Activated CD8-positive, alpha-beta T cell treated with anti-CD3 and anti-CD28 coated beads for 36 hours (primary cell): Measurements from ENCODE around the gene AKAP13. TPM values are rescaled to one million over a fixed set of nuclear protein-coding genes. Genes with fewer than 3 reads are reported as not detected.

Experiments used
- ATAC-seq: fragments of 200-7000 bp; cut with Tn5 transposase; one replicate; pipeline ENCODE4 v1.10.0; 2021; ENCODE audit warnings: mild to moderate bottlenecking, moderate library complexity
- CTCF ChIA-PET: fragments of 350-600 bp; sonication (Branson Sonifier 250); formaldehyde crosslinking; loops from one replicate; lab custom pipeline; 2021; ENCODE audit warnings: antibody characterized with exemption; lab: Charles Lee
- POLR2A ChIA-PET: fragments of 350-600 bp; sonication (Branson Sonifier 250); formaldehyde crosslinking; loops from one replicate; lab custom pipeline; 2021; ENCODE audit warnings: antibody characterized with exemption; lab: Charles Lee
- DNase-seq: peaks from one replicate; pipeline ENCODE4 v3.0.0-alpha.2; 2020
- H3K27ac Mint-ChIP-seq: one replicate; pipeline ENCODE4 v1.8.0; 2021; ENCODE audit warnings: mild to moderate bottlenecking, mixed read lengths
- H3K27me3 Mint-ChIP-seq: one replicate; pipeline ENCODE4 v1.8.0; 2021; ENCODE audit warnings: mixed read lengths
- H3K36me3 Mint-ChIP-seq: one replicate; pipeline ENCODE4 v1.8.0; 2021; ENCODE audit warnings: low read depth, mixed read lengths
- H3K4me1 Mint-ChIP-seq: one replicate; pipeline ENCODE4 v1.8.0; 2021; ENCODE audit warnings: low read depth, mixed read lengths
- H3K4me3 Mint-ChIP-seq: one replicate; pipeline ENCODE4 v1.8.0; 2021; ENCODE audit warnings: mild to moderate bottlenecking, moderate library complexity, mixed read lengths
- H3K9me3 Mint-ChIP-seq: one replicate; pipeline ENCODE4 v1.8.0; 2021; ENCODE audit warnings: mixed read lengths
- CTCF ChIP-seq: fragments of 200-600 bp; IDR thresholded peaks from one replicate; pipeline ENCODE4 v1.8.0; 2022; ENCODE audit warnings: antibody characterized with exemption, mild to moderate bottlenecking
- intact Hi-C: fragments of 100-400 bp; cut with micrococcal nuclease; formaldehyde crosslinking; loops from one replicate; pipeline ENCODE4 v1.10.0; 2022
- total RNA-seq, 2 experiments: library from RNA; stranded (reverse); gene quantifications; one replicate each; pipeline ENCODE4 v1.2.3, GENCODE V29; 2021

The AKAP13 gene
- total RNA-seq, 2 experiments from 2014 or later, result 79.1 to 79.5 TPM

- peak overlapping the region; percentile 5 for H3K27ac Mint-ChIP-seq
- no peak for ATAC-seq
- no peak for TF ChIP-seq CTCF
- CTCF ChIA-PET, result interaction anchor here (1.0 kb wide), 1 partner anchor 10 kb away, joined by 3 read pairs; no protein-coding TSS in a partner anchor
- H3K36me3 Mint-ChIP-seq, result peaks cover 35% of the 10 kb centered on the region
- POLR2A ChIA-PET, result interaction anchor here (1.0 to 1.3 kb wide), 4 partner anchors 9 to 142 kb away, joined by 3 to 4 read pairs (median 3); no protein-coding TSS in a partner anchor
- no peaks in the 10 kb centered on the region for H3K9me3 Mint-ChIP-seq
- no peak for DNase-seq
- intact Hi-C loops, result no loop called here
- peaks cover 44% of the 10 kb centered on the region for H3K4me1 Mint-ChIP-seq
- H3K27me3 Mint-ChIP-seq, result no peaks in the 10 kb centered on the region
- no peak overlapping the region for H3K4me3 Mint-ChIP-seq
These were observed 262.3 kb downstream of the AKAP13 start for GRCh38 chr15:85642693-85643066.

- DNase-seq (peak; percentile 60), ATAC-seq (peak; percentile 77)
- peak overlapping the region; percentile 26 for H3K4me3 Mint-ChIP-seq
- POLR2A ChIA-PET, result interaction anchor here (0.6 to 1.9 kb wide), 10 partner anchors 17 to 66 kb away, joined by 3 to 18 read pairs (median 4); no protein-coding TSS in a partner anchor
- TF ChIP-seq CTCF, result no peak
- CTCF ChIA-PET, result interaction anchor here (0.6 to 2.2 kb wide), 7 partner anchors 13 to 350 kb away, joined by 3 to 7 read pairs (median 4); no protein-coding TSS in a partner anchor
- H3K4me1 Mint-ChIP-seq, result peaks cover 49% of the 10 kb centered on the region
- intact Hi-C loops, result loop anchor here (1.0 kb wide), 1 partner anchor 21 kb away; no protein-coding TSS in a partner anchor
- peaks cover 1% of the 10 kb centered on the region for H3K9me3 Mint-ChIP-seq
- peaks cover 35% of the 10 kb centered on the region for H3K36me3 Mint-ChIP-seq
- no peaks in the 10 kb centered on the region for H3K27me3 Mint-ChIP-seq
- H3K27ac Mint-ChIP-seq, result peak overlapping the region; percentile 81
These were observed 266.2 kb downstream of the AKAP13 start for GRCh38 chr15:85646538-85647091.

GRCh38 chr15:85649372-85649771 lies 269.0 kb downstream of the AKAP13 start:
- Mint-ChIP-seq H3K27me3 (no peaks in the 10 kb centered on the region), H3K4me3 (peak overlapping the region; percentile 22), H3K9me3 (peaks cover 1% of the 10 kb centered on the region), H3K36me3 (peaks cover 35% of the 10 kb centered on the region), H3K4me1 (peaks cover 50% of the 10 kb centered on the region), H3K27ac (peak overlapping the region; percentile 96)
- DNase-seq (peak; percentile 72), ATAC-seq (peak; percentile 76)
- TF ChIP-seq CTCF, result no peak
- ChIA-PET CTCF (interaction anchor here (1.3 kb wide), 1 partner anchor 18 kb away, joined by 3 read pairs; no protein-coding TSS in a partner anchor), POLR2A (interaction anchor here (1.0 to 1.8 kb wide), 3 partner anchors 24 to 53 kb away, joined by 3 to 5 read pairs (median 3); no protein-coding TSS in a partner anchor)
- intact Hi-C loops, result no loop called here

- Mint-ChIP-seq H3K27ac (peak overlapping the region; percentile 37), H3K4me1 (peaks cover 31% of the 10 kb centered on the region), H3K4me3 (no peak overlapping the region), H3K36me3 (peaks cover 29% of the 10 kb centered on the region), H3K27me3 (no peaks in the 10 kb centered on the region), H3K9me3 (peaks cover 1% of the 10 kb centered on the region)
- ChIA-PET CTCF (no interaction called here), POLR2A (no interaction called here)
- ATAC-seq (no peak), DNase-seq (no peak)
- no peak for TF ChIP-seq CTCF
- intact Hi-C loops, result no loop called here
These were observed 271.1 kb downstream of the AKAP13 start for GRCh38 chr15:85651548-85651947.

GRCh38 chr15:85652457-85652856 lies 272.1 kb downstream of the AKAP13 start:
- ChIA-PET CTCF (no interaction called here), POLR2A (no interaction called here)
- Mint-ChIP-seq H3K27me3 (no peaks in the 10 kb centered on the region), H3K27ac (peak overlapping the region; percentile 2), H3K4me1 (peaks cover 25% of the 10 kb centered on the region), H3K36me3 (peaks cover 26% of the 10 kb centered on the region), H3K4me3 (no peak overlapping the region), H3K9me3 (peaks cover 1% of the 10 kb centered on the region)
- intact Hi-C loops, result no loop called here
- TF ChIP-seq CTCF, result no peak
- ATAC-seq (no peak), DNase-seq (no peak)
